Suprapubic skin (tissue), 4 donors: ENCODE measurements around the gene CENPM.

Experiments
- CTCF ChIP-seq, 2 donors: fragments of 200-600 bp in 1 of 2; fragments of 450-650 bp in 1 of 2; sonication (generic) in 1 of 2; IDR thresholded peaks; one replicate each; pipeline ENCODE4 v1.5.1; 2016 to 2019; ENCODE audit warnings: antibody characterized with exemption in 2 of 2, mild to moderate bottlenecking in 1 of 2, moderate library complexity in 1 of 2
- EP300 ChIP-seq: sonication (generic); formaldehyde crosslinking; IDR thresholded peaks from one replicate; pipeline ENCODE4 v1.6.1; 2017; ENCODE audit warnings: antibody characterized with exemption
- POLR2AphosphoS5 ChIP-seq, 3 donors: sonication (generic); formaldehyde crosslinking; IDR thresholded peaks; one replicate each; pipeline ENCODE4 v1.6.1; 2017; ENCODE audit warnings: antibody characterized with exemption in 3 of 3

- TF ChIP-seq CTCF (IDR thresholded peaks at IDR 0.05): no peak
- TF ChIP-seq POLR2AphosphoS5 (IDR thresholded peaks at IDR 0.05): no peak
- TF ChIP-seq EP300: no peak
Measured at GRCh38 chr22:41909310-41910049, 37.5 kb downstream of the CENPM start.
